ENCODE measurements around the gene EXOC3L4.
A peak's percentile ranks its signal among the peaks of the same experiment; 100 is the strongest.

The EXOC3L4 gene

DNA sequence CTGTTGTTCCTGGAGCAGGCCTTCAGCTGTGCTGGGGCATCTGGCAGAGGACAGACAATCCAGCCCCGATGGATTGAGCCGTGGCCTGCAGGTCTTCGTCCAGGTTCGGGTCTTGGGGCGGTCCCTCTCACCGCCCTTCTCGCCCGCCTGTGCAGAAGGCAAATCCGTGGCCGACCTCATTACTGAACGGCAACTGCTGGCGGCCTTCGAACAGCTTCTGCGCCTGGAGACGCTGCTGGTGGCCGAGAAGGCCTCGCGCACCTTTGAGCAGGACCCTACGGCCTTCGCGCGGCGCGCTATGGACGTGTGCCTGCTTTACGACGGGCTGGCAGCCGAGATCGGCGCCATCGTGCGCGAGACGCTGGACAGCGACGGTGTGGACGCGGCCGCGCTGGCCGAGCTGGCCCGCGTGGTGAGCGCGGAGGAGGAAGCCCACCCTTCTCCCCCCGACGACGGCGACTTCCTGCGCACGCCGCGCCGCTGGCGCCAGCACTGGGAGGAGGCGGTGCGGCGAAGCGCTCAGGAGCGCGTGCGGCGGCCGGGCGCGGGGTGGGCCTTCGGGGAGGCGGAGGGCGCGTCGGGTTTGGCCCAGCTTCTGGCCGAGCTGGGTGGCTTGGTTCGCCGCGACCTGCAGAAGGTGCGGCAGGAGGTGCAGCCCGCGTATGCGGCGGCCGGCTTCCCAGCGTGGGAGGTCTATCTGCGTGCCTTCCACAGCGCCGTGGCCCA, 7.6 kb downstream of the EXOC3L4 start:
- no peak for TF ChIP-seq MYC (IDR thresholded peaks at IDR 0.05; ENCODE audit: low read depth, low read length)
- TF ChIP-seq, protein P1, sequence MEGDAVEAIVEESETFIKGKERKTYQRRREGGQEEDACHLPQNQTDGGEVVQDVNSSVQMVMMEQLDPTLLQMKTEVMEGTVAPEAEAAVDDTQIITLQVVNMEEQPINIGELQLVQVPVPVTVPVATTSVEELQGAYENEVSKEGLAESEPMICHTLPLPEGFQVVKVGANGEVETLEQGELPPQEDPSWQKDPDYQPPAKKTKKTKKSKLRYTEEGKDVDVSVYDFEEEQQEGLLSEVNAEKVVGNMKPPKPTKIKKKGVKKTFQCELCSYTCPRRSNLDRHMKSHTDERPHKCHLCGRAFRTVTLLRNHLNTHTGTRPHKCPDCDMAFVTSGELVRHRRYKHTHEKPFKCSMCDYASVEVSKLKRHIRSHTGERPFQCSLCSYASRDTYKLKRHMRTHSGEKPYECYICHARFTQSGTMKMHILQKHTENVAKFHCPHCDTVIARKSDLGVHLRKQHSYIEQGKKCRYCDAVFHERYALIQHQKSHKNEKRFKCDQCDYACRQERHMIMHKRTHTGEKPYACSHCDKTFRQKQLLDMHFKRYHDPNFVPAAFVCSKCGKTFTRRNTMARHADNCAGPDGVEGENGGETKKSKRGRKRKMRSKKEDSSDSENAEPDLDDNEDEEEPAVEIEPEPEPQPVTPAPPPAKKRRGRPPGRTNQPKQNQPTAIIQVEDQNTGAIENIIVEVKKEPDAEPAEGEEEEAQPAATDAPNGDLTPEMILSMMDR (IDR thresholded peaks at IDR 0.05; ENCODE audit: low read depth, low read length) = no peak
- no peak overlapping the region for H3K4me3 ChIP-seq (ENCODE audit: low read depth, low read length)
- no peak for DNase-seq (ENCODE audit: low read depth)

DNA sequence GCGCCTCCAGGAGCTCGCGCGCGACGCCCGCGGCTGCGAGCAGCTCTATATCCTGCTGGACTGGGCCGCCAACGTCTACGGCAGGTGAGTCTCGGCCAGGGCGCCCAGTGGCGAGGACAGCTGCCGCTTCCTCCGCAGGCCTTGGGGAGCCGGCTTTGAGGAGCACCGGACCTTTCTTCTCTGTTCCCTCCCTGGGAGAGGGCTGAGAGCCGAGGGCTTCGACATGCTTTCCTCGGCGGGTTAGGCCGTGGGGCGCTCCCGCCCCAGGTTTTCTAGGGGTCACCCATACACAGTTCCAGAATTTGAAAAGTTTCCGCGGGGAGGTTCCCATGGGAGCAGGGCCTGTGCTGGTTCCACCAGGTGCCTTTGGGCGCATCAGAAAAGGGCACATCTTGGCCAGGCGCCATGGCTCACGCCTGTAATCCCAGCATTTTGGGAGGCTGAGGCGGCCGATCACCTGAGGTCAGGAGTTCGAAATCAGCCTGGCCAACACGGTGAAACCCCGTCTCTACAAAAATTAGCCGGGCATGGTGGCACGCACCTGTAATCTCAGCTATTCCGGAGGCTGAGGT, 8.2 kb downstream of the EXOC3L4 start:
- no peak overlapping the region for H3K4me3 ChIP-seq (ENCODE audit: low read depth, low read length)
- DNase-seq (ENCODE audit: low read depth) = no peak
- TF ChIP-seq, protein P2, sequence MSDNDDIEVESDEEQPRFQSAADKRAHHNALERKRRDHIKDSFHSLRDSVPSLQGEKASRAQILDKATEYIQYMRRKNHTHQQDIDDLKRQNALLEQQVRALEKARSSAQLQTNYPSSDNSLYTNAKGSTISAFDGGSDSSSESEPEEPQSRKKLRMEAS (IDR thresholded peaks at IDR 0.05; ENCODE audit: low read depth, low read length) = no peak
- TF ChIP-seq POLR2A (IDR thresholded peaks at IDR 0.05; ENCODE audit: extremely low read depth, insufficient read length) (no peak), MYC (IDR thresholded peaks at IDR 0.05; ENCODE audit: low read depth, low read length) (no peak)
- TF ChIP-seq, protein P1 (IDR thresholded peaks at IDR 0.05; ENCODE audit: low read depth, low read length) = no peak

DNA sequence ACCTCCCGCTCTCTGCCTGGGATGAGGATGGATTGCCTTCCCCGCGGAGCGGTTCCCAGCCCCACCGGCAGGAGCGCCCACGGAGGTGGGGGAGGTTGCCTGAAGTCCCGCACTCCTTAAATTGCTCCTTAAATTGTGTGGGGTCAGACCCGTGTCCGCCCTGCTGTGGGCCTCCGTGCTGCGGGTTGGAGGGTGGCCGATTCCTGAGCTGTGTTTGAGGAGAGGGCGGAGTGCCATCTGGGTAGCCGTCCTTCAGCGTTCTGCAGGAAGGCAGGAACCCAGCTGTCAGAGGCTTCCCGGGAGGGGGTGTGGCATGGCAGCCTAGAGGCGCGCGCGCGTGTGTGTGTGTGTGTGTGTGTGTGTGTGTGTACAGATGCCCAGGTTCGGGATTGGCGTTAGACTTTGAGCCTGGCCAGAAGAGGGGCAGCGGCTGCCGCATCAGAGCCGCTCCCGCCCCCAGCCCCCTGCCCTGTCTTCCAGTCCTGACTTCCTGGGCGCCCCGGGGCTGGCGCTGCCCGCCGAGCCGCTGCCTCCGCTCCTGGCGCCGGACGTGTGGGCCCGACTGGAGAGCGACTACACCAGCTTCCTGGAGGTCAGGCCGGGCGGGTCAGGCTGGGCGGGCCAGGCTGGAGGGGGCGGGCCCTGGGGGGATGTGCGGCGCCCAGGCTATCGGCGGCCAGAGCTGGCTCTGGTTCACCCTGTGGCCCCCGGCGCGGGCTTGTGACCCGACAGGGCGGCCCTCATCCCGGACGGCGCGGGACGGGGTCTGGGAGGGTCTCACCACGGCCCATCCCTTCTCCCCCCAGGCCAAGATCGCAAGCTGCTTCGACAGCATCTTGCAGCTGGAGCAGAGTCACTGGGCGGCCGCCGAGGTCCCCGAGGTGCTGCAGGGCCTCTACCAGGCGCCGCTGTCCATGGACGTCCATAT, 9.2 kb downstream of the EXOC3L4 start:
- TF ChIP-seq, protein P2 (IDR thresholded peaks at IDR 0.05; ENCODE audit: low read depth, low read length) = no peak
- TF ChIP-seq MYC (IDR thresholded peaks at IDR 0.05; ENCODE audit: low read depth, low read length) (no peak), POLR2A (IDR thresholded peaks at IDR 0.05; ENCODE audit: extremely low read depth, insufficient read length) (no peak)
- TF ChIP-seq, protein P1 (IDR thresholded peaks at IDR 0.05; ENCODE audit: low read depth, low read length) = no peak
- DNase-seq (ENCODE audit: low read depth) = peak; percentile 50
- no peak overlapping the region for H3K4me3 ChIP-seq (ENCODE audit: low read depth, low read length)

DNA sequence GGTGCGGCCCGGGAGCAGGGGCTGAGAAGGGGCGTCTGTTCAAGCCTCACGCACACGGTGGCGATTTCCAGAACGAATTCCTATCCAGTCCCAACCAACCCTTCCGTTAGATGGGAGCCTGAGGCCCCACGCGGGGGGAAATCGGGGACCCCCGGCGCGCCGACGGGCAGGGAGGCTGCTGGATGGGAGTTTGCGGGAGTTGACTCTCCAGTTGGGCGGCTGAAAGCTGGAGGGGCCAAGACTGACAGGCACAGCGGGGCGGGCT, 9.8 kb downstream of the EXOC3L4 start:
- no peak for TF ChIP-seq POLR2A (IDR thresholded peaks at IDR 0.05; ENCODE audit: extremely low read depth, insufficient read length)
- TF ChIP-seq, protein P1 (IDR thresholded peaks at IDR 0.05; ENCODE audit: low read depth, low read length) = no peak
- no peak for TF ChIP-seq MYC (IDR thresholded peaks at IDR 0.05; ENCODE audit: low read depth, low read length)
- TF ChIP-seq, protein P2 (IDR thresholded peaks at IDR 0.05; ENCODE audit: low read depth, low read length) = no peak
- no peak for DNase-seq (ENCODE audit: low read depth)
- no peak overlapping the region for H3K4me3 ChIP-seq (ENCODE audit: low read depth, low read length)

DNA sequence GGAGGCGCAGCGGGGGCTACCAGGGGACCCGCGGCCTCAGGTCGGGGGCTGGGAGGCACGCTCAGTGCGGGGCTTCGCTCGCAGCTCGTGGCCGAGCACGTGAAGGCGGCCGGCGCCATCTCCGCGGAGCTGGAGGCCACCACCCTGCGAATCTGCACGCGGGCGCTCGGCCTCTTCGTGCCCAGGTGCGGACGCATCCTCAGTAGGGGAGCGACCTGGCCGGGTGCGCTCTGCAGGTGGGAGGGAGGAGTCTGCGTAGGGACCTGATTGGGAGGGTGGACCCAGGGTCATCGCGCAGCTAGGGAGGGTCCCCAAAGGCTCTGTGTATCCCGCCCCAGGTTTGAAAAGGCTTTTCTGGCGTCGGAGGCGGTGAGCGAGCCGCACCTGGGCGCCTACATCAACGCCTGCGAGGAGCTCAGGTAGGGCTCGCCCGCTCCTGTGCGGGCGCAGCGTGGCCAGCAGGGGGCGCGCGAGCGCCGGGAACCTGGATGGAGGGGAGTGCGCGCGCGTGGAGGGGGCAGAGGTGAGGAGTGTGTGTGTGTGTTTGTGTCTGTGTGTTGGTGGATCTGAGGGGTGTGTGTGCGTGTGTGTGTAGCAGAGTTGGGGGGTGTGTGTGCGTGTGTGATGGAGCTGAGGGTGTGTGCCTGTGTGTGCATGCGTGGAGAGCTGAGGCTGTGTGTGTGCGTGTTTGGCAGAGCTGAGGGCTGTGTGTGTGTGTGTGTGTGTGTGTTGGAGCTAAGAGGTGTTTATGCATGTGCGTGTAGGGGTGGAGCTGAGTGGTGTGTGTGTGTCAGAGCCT, 10.3 kb downstream of the EXOC3L4 start:
- no peak overlapping the region for H3K4me3 ChIP-seq (ENCODE audit: low read depth, low read length)
- peak; percentile 60 for DNase-seq (ENCODE audit: low read depth)
- TF ChIP-seq MYC (IDR thresholded peaks at IDR 0.05; ENCODE audit: low read depth, low read length) (no peak), POLR2A (IDR thresholded peaks at IDR 0.05; ENCODE audit: extremely low read depth, insufficient read length) (no peak)
- TF ChIP-seq, protein P1 (IDR thresholded peaks at IDR 0.05; ENCODE audit: low read depth, low read length) = peak; percentile 92
- TF ChIP-seq, protein P2 (IDR thresholded peaks at IDR 0.05; ENCODE audit: low read depth, low read length) = no peak
